GM21423 (cell line): ENCODE results near the gene ASPHD2.
"Not testable (repeated sequence)": the region's sequence is repeated elsewhere in the genome, so short reads cannot be mapped to it uniquely, and the experiment has no call there.

Experiments
- ATAC-seq: cut with Tn5 transposase; IDR thresholded peaks from one replicate; pipeline ENCODE4 v1.9.1; 2021; ENCODE audit warnings: mild to moderate bottlenecking, moderate library complexity; ENCODE audit not compliant: unreplicated experiment

Gene ASPHD2, protein sequence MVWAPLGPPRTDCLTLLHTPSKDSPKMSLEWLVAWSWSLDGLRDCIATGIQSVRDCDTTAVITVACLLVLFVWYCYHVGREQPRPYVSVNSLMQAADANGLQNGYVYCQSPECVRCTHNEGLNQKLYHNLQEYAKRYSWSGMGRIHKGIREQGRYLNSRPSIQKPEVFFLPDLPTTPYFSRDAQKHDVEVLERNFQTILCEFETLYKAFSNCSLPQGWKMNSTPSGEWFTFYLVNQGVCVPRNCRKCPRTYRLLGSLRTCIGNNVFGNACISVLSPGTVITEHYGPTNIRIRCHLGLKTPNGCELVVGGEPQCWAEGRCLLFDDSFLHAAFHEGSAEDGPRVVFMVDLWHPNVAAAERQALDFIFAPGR

DNA sequence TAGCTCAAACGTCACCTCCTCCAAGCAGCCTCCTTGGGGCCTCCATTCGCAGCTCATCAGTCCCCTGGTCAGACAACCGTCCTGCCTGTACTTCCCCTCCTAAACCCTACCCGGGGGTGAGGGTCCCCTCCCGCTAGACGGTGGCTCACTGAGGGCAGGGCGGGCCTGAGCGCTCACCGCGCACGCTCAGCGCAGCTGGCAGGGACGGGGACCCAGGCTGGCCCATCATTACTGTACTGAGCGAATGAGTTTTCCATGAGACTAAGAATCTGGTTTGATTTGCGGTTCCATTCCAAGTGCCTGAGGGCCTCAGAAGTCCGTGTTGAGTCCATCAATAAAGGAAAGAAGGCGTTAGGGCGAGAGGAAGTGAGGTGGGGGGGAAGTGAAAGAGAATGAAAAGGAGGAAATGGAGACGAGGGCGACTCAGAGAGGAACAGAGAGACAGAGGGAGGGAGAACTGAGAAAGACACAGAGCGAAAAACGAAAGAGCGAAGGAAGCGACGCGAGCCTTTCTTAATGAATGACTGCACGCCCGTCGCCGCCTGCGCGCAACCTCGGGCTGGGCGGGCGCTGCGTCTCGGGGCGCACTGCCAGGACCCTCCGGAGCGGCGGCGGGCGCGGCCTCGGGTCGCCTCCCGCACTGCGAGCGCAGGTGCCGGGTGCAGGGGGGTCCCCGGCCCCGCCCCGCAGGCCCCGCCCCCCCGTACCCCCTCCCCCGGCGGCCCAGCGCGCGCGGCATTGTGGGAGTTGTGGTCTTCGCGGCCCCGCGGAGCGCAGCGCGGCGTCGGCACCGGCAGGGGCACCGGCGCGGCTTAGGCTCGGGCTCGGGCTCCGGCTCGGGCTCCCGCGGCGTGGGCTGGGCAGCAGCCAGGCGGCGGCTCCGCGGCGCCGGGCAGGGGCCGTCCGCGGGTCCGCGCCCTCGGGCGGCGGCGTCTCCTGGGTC, at the start of gene ASPHD2:
TSS of gene ASPHD2 (plus strand) at position 746 of the 943 bp plus-strand sequence. CDS start 4,356 bp downstream, outside the sequence.
- peak; percentile 68 for ATAC-seq

DNA sequence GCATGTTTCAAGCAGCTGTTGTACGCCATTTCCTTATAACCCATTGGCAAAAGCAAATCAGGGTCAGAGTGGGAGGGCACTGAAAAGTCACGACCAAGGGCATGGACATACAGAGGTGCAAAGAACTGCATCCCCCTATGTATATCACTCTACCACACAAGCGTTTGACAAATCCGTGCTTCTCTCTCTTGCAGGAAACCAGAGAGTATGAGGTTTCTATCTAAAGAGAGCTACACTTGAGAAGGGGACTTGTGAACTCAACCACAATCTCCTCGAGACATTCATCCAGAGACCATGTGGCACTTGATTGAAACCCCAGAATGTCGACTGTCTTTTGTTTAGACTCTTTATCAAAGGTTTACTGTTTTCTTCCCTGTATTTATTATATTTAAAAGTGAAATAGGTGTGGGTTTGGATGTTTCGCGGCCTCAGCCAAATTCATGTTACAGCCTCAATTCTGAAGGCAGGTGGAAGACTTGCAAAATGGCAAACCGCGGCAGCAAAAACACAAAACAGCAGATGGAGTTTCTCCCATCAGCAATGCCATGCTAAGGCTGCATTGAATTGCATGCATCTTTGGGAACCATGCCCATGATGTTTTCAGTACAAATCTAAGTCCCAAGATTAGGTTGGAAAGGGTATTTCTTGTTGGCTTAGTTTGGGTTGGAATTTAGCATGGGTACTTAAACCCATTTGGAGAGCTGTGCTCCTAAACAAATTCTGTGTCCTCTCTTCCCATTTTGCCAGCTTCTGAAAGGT, 48.8 kb upstream of the ASPHD2 start:
- no peak for ATAC-seq

DNA sequence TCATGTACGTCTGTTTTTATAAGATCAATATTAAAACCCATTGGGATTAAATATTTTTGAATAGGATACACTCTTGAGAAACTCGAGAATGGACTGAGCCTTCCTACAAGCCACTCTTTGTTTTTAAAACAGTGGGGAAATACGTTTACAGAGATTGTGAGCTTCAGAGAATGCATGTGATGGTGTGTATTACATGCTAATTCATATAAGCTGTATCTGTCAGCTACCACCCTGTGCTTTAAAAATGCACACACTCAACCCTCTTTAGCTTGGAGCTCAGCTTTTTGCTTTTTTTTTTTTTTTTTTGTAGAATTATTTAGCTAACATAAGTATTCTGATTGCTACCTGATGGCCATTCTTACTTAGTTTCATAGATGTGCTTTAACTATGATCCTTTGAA, 46.3 kb upstream of the ASPHD2 start:
- ATAC-seq, result no peak

DNA sequence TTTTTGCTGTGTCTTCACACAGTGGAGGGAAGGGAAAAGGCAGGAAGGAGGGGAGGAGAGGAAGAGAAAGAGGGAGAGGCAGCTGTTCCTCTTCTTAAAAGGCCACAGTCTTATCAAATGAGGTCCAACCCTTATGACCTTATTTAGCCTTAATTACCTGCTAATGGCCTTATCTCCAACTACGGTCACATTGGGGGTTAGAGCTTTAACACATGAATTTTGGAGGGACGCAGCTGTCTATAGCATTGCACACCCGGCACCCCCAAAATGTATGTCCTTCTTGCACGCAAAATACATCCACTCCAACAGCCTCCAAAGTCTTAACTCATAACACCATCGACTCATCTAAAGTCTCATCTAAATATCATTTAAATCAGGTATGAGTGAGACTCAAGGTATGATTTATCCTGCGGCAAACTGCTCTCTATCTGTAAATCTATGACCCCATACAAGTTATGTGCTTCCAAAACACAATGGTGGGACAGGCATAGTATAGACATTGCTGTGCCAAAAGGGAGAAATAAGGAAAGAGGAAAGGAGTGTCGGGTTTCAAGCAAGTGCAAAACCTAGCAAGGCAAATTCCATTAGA, 45.0 kb upstream of the ASPHD2 start:
- no peak for ATAC-seq

DNA sequence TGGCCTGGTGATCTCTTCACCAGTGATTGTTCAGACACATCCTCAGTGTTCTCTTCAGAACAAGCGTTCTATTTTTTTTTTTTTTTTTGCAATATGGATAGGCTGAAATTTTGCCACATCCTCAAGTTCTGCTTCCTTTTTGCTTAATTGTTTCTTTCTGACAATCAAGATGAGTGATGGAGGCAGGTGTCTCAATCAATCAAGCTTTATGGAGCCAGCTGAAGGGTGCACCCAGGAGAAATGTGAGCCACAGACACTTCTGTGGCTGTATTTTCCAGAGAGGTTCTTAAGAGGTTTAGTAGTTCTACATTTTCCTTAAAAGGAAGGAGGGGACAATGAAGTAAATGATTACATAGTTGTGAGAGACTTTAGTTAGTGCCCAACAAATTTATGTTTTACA, 43.9 kb upstream of the ASPHD2 start:
- no peak for ATAC-seq

DNA sequence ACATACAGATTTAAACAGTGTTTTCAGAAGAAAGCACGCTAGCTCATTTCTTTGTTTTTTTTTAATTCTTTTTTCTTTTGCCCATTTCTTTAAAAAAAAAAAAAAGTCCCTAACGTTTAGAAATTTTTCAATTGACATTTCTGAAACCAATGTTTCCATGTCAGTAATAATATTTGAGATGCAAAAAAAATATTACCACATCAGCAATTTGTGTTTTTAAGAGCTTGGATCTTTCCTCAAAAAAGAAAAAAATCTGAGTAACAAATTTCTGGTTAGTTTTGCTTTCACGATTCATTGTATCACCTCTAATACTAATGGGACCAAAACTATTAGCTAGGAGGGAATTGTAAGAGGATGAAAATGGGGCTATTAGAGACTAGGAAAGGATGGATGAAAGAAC, 39.9 kb upstream of the ASPHD2 start:
- no peak for ATAC-seq

DNA sequence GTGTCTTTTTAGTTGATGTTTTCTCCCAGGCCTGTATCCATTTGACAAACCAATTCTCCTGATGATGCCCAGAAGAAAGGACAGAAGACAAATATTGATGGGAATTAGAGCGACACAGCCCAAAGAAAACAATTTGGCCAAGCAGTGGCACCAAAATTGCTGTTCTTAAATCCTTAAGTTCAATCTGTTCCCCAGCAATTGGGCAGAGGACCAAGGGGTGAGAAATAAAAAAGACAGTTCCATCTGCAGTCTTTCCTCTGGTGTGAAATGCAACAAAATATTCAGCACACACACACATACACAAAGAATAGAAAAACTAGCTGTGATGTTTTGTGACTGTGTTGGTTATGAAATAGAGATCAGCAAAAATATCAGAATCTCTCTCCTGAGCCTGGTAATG, 38.0 kb upstream of the ASPHD2 start:
- no peak for ATAC-seq

DNA sequence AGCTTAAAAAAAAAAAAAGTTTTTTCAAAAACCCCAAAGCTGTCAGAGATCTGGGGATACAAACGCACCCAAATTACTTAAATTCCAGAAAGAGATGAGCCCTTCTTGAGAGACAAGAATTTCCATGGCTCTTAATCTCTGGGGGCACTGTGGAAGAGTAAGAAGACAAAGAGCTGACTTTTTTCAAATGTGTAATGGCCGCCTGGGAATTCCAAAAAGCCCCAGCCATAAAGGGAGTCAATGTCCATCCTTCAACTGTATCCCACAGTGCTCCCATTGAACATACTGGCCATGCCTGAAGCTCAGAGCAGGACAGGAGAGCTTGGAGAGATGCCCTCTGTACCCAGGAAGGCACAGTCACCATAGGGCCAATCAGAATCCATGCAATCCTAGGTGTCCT, 37.4 kb upstream of the ASPHD2 start:
- ATAC-seq, result no peak

DNA sequence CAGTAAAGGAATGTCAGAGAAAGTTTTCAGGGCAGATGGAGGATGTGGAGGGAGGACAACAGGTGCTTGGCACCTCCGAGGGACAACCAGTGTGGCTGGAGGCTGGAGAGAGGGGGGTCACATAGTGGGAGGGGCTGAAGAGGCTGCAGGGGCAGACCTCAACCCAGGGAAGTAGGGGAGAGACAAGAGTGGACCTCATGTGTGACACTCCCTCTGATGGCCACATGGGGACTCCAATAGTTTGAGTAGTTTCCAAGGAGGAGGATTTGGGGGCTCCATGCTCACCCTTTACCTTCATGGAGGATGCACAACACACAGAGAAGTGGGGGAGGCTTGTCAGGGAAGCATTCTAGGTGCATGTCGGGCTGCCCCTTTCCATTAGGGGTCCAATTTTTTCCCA, 35.1 kb upstream of the ASPHD2 start:
- no peak for ATAC-seq

DNA sequence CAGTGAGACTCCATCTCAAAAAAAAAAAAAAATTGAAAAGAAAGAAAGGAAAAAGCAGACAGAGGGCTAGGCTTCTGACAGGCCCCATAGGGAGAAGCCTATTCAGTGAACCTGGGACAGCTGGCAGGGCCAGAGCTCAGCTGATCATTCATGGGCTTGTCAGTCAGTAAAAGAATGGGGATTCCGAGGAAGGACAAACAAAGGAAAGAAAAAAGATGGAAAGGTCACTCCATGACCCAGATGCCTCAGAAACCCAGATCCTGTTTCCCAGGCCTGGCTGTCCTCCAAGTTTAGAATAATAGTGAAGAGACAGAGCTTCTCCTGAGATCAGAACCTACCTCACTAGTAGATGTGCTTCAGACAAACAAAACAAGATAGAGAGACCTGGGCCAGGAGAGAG, 34.3 kb upstream of the ASPHD2 start:
- ATAC-seq, result no peak

DNA sequence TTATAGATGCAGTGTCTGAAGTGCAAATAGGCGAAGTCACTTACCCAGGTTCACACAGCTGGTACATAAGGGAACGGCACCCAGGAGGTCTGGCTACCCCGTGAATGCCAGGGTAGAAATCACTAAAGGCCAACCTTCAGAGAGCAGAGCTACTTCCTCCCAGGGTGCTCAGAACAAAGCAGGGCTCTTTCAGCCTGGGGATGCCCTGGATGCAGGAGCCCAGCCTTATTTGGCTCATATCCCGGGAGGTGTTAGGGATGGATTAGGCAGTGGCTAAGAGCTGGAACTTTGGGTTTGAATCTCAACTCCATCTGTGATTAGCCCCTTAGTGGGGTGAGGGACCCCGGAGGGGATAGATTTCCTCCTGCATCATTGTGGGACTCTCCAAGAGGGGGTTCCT, 33.1 kb upstream of the ASPHD2 start:
- ATAC-seq, result no peak

DNA sequence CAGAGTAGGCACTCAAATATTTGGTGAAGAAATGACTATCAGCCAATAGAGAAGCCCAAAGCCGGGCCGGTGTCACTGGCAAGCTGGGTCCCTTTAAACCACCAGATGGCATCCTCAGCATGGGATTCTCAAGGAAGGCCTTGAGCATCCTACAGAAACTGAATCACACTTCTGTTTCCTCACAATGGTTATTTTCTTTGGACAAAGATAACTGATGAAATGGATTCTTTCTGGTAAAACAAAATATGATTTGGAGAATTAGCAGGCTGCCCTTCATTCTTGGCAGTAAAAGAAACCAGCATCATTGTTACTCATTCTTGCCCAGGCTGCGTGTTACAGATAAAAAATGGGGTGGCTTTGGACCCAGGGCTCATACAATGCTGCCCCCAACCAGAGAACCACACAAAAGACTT, 30.3 kb upstream of the ASPHD2 start:
- ATAC-seq, result no peak

DNA sequence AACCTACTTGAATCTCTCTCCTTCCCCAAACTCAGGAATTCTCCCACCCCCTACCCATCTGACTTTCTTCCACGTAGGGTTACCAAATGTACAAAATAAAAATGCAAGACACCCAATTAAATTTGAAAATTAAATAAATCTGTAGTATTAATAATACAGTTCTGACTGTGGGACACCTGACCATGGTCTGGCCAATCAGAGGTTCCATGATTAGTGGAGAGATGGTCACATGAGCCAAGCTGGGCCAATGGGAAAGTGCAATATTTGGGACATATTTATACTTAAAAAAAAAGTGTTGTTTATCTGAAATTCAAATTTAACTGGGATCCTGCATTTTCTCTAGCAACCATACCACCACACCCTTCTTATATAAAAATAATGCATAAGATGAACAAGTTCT, 29.8 kb upstream of the ASPHD2 start:
- ATAC-seq, result no peak

DNA sequence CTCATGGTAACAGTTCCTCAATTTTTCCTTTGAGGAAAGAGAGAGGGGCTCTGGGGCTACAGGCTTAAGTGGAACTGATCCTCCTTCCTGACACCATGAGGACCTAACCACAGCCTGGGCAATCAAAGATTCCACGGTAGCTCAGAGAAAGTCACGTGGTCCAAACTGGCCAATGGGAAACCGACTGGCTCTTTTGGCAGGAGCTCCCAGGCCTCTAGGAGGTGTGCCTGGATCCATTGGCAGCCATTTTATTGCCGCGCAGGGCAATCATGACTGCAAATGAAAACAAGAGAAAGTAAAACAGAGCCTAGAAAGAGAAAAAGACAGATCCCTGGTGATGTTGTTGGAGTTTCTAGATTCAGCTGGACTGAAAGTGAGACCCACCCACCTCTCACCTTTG, 27.3 kb upstream of the ASPHD2 start:
- ATAC-seq, result no peak

DNA sequence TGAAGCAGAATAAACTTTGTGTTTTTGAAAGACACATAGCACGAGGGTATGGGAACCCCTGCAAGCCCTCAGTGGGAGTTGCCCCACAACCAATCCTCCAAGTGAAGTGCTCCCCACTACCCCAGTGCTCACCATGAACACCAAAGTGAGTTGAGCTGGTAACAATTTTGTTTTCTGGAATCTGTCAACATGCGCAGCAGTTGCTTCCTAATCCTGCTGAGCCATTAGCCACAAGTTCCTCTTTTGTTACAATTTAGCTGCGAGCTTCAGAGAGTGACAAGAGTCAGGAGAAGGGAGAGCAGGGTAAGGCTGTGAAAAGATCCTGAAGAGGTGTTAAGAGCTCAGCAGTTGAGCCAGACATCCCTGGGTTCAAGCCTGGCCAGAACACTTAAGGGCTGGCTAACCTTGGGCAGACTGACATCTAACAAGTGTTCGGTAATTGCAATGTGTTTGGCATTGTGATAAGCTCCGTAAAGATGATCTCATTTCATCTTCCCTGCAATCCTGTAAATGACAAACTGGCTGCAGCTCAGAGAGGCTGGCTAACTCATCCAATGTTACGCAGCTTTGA, 24.1 kb upstream of the ASPHD2 start:
- ATAC-seq, result no peak

DNA sequence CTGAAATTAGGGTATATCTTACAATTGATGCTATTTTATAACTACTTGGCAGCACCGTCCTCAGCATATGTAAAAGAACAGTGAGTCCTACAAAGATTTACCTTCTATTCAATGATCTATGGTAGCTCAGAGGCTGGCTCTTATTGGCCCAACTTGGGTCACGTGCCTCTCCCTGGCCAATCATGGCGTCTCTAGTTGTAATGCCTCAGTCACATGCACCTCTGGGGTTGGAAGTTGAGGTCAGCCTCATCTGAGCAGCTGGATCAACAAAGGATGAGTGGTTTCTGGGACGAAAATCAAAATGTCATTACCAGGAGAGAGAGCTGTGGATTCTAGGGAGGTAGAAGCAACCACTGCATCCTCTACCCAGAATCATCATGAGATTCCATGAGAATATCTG, 22.9 kb upstream of the ASPHD2 start:
- no peak for ATAC-seq

DNA sequence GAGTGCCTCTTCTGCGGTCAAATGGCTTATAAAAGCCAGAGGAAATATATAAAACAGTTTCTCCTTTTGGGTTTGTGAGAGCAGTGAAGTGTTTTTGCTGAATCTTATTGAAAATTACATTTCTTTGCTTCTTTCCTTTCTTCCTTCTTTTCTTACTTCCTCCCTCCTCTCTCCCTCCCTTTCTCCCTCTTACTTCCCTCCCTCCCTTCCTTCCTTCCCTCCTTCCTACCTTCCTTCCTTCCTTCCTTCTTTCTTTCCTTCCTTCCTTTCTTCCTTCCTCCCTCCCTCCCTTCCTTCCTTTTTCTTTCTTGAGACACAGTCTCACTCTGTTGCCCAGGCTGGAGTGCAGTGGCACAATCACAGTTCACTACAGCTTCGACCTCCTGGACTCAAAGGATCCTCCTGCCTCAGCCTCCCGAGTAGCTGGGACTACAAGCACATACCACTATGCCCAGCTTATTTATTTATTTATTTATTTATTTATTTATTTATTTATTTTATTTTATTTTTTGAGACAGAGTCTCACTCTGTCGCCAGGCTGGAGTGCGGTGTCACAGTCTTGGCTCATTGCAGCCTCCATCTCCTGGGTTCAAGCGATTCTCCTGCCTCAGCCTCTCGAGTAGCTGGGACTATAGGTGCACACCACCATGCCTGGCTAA, 20.4 kb upstream of the ASPHD2 start:
- ATAC-seq, result not testable (repeated sequence)

DNA sequence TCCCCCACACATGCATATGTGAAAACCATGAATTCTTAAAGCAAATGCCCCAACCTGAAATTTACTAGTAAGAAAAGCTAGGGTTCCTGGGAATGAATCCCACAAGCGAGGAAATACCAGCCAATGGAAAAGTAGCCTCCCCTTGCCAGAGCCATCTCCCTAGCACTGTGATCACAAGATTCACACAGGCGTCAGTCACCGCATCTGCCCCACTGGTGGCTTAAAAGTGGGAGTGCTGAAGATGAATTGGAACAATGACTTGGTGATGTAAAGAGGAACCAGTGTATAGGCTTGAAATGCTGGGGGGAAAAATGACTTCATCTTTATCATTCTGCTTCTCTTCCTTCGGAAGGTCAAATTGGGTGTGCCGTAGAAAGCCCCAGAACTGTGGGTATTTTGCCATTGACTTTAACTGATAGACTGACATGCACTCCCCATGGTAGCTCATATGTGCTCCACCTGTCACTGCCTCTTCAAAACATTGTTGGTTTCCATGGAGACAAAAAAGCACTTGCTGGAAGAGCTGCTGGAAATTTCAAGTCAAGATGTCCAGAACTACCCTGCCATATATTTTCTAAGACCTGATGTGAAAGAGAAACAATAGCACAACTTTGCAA, 19.2 kb upstream of the ASPHD2 start:
- ATAC-seq, result no peak

DNA sequence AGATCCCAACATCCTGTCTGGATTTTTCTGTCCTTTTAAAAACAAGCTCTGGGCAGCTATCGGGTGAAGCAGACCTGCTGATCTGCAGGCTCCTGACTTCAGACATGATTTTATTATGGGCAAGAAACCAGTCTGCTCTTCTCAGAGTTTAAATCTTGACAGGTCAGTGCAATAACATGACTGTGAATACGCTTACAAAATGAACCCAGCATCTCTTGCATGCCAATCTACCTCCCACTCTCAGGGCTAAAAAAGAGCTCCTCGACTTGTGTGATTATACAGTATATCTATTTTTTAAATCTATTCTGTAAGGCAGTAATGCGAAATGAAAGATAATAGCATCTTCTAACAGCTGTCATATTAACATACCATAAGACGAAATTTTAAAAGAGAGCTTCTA, 18.7 kb upstream of the ASPHD2 start:
- ATAC-seq, result no peak

DNA sequence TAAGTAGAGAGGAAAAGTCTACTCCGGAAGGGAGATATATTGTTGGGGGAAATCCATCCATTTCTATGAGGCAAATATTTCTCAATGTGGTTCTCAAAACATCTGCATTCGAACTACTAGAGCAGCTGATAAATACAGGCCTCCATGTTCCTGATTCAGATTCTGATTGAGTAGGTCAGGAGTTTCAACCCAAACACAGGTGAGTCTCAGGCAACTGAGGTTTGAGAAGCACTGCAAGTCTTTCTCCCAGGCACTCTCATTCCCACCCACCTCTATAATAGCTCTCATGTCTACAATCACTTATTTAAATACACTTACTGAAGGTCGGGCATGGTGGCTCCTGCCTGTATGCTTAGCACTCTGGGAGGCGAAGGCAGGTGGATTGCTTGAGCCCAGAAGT, 14.7 kb upstream of the ASPHD2 start:
- no peak for ATAC-seq
